HG03064 (cell line): Measurements from ENCODE around the gene SNX13.
"Not testable (repeated sequence)": the region's sequence is repeated elsewhere in the genome, so short reads cannot be mapped to it uniquely, and the experiment has no call there.

Experiments
- ATAC-seq: cut with Tn5 transposase; IDR thresholded peaks from one replicate; pipeline ENCODE4 v1.9.1; 2021; ENCODE audit warnings: low read depth; ENCODE audit not compliant: unreplicated experiment

The SNX13 gene

DNA sequence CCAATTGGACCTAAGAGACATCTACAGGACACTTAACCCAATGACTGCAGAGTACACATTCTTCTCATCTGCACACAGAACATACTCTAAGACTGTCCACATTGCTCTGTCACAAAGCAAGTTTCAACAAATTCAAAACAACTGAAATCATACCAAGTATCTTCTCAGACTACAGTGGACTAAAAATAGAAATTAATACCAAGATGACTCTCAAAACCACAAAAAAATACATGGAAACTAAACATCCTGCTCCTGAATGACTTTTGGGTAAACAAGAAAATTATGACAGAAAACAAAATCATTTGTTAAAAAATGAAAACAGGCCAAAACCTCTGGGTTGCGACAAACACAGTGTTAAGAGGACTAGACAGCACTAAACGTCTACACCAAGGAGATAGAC, 24.5 kb downstream of the SNX13 start:
- ATAC-seq = no peak

DNA sequence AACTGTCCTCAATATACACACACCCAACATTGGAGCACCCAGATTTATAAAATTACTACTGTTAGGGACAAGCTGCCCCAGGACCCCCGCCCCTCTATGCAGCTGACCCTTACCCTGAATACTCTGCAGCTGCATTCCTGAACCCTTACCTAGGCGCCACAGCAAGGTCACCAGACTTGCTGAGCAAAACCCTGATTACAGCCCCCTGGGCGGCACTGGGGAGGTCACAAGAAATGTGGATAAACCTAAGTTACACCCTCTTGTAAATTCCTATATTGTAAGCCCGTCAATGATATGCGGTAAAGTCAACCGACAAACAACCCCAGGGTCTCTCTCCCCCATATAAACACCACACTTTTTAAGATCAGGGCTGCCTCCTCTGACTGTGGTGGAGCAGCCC, 25.1 kb downstream of the SNX13 start:
- no peak for ATAC-seq

GRCh38 chr7:17913250-17913649, 27.0 kb downstream of the SNX13 start:
- no peak for ATAC-seq

GRCh38 chr7:17912536-17913235, 27.6 kb downstream of the SNX13 start:
- no peak for ATAC-seq

- no peak for ATAC-seq
These were observed 28.2 kb downstream of the SNX13 start for GRCh38 chr7:17912050-17912449.

- ATAC-seq = no peak
These were observed 29.9 kb downstream of the SNX13 start for GRCh38 chr7:17910377-17910776.

- ATAC-seq = not testable (repeated sequence)
These were observed 31.0 kb downstream of the SNX13 start for GRCh38 chr7:17909310-17909709.

GRCh38 chr7:17907014-17907413, 33.3 kb downstream of the SNX13 start:
- ATAC-seq = no peak

- ATAC-seq = no peak
These were observed 37.0 kb downstream of the SNX13 start for GRCh38 chr7:17903337-17903736.

GRCh38 chr7:17902599-17902998, 37.7 kb downstream of the SNX13 start:
- no peak for ATAC-seq

- no peak for ATAC-seq
These were observed 39.8 kb downstream of the SNX13 start for GRCh38 chr7:17900464-17900863.

GRCh38 chr7:17898111-17898510, 42.2 kb downstream of the SNX13 start:
- no peak for ATAC-seq

DNA sequence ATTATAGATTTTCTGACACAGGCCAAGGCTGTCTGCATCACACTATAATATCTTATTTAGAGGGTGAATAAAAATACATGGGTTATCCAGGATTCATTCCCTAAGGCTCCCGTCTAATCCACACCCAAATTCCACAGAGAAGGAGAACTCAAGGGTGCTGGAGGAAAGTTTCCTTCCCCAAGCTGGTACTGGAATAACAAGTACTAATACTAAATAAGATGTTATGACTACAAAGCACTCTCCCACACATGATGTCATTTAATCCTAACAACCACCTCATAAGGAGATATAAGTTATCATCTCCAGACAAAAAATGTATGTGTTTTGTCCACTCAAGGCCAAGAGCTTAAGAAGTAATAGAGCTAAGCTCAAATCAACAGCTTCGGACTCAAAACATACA, 53.0 kb downstream of the SNX13 start:
- no peak for ATAC-seq

GRCh38 chr7:17882685-17883084, 57.6 kb downstream of the SNX13 start:
- ATAC-seq = no peak

GRCh38 chr7:17879075-17879661, 61.1 kb downstream of the SNX13 start:
- ATAC-seq = no peak

DNA sequence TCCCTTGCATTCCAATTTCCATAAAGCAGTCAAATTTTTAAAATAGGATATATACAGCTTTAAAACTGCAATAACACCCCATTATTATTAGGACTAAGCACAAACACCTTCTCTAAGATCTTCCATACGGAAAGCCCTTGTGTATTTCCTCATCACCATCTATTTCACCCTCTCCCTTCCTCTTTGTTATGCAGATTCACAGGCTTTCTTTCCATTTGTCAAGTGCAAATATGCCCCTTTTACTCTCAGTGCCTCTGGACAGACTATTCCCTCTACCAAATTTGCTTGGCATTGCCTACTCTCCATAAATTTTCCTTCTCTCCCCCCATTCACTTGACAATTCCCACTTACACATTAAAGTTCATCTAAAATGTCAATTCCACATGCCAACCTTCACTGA, 61.7 kb downstream of the SNX13 start:
- ATAC-seq = no peak

DNA sequence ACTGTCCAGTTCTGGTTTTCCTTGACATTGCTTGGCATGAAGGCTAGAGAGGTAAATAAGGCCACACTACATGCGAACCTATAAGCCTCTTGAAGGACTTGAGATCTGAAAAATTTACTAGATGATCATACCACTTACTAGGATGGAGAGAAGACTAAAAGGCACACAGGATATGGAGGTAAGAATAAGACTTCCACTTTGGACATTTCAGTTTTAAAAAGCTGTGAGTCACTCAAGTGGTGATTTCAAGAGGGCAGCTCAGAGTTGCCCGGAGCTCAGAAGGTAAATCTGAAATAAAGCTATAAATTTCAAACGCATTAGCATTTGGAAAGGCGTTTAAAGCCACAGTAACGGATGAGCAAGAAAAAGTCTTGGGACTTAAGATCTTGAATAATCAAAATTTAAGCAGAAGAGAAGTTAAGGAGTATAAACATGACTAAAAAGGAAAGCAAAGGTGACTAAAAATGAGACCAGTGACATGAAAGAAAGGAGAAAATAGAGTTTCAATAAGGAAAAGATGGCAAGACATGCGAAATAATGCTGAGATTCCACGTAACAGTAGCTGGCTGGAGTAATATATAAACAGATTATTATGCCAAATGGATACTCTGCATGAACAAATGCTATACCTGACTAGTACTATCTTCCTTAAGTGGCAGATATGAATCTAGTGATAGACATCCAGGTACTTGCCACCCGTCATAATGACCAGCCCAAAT, 68.3 kb downstream of the SNX13 start:
- ATAC-seq = no peak

DNA sequence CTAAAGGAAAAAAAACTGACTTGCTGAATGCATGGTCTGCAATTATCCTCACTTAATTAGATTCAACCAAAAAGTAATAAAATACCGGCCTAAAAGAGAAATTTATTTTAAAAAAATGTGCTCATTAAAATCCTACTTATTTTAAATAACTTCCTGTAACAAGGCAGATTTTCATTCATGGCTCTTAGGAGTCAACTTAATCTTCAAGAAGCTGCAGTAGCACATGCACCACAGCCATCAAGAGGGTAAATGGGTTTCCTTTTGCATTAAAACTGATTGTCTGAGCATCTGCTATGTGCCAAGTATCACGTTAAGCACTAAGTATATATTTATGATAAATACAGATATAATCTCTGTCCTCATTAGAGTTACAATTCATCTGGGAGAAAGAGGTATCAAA, 69.9 kb downstream of the SNX13 start:
- no peak for ATAC-seq

DNA sequence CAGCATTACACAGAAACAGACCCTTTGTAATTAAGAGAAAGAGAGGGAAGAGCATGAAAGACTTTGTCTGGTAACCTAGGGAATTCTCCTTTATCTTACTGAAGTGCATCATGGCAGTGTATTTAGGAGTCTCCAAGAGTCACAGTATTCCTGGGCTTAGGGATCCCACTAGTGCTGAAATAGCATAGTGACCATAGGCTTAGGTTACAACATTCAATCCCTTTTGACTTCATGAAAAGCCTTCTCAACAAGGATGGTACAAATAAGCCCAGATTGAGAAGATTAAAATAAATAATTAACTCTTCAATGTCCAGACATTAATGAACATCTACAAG, 76.5 kb downstream of the SNX13 start:
- no peak for ATAC-seq

- ATAC-seq = no peak
These were observed 77.0 kb downstream of the SNX13 start for GRCh38 chr7:17863095-17863808.

DNA sequence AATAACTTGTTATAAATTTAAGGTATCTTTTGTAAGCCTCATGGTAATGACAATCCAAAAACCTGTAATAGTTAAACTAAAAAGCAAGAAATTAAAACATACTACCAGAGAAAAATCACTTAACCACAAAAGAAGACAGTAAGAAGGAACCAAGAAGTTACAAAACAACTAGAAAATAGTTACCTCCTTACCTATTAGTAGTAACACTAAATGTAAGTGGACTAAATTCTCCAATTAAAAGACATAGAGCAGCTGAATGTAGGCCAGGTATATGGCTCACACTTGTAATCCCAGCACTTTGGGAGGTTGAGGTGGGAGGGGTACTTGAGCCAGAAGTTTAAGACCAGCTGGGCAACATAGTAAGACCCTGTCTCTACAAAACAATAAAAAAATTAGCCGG, 84.0 kb downstream of the SNX13 start:
- ATAC-seq = no peak
